Activated T-helper 1 cell treated with anti-CD3 and anti-CD28 coated beads, Interleukin-2, amount 50 U/mL, for 16 hours (primary cell): ENCODE data around the gene NUP50.

ENCODE experiments used
- DNase-seq, 2 donors: peaks; one replicate each; pipeline ENCODE4 v3.0.0-alpha.2; 2020; ENCODE audit warnings: low read depth in 1 of 2, low spot score in 1 of 2

Gene NUP50

GRCh38 chr22:45163451-45164269, at the start of gene NUP50:
TSS of gene NUP50 (plus strand) at chr22:45163925. CDS start at chr22:45168178, 4,253 bp downstream.
- peak; percentile 86 to 96 for DNase-seq

- no peak for DNase-seq
Observed at GRCh38 chr22:45120440-45120839, 43.3 kb upstream of the NUP50 start.

GRCh38 chr22:45120931-45121330, 42.8 kb upstream of the NUP50 start:
- DNase-seq, result no peak

DNA sequence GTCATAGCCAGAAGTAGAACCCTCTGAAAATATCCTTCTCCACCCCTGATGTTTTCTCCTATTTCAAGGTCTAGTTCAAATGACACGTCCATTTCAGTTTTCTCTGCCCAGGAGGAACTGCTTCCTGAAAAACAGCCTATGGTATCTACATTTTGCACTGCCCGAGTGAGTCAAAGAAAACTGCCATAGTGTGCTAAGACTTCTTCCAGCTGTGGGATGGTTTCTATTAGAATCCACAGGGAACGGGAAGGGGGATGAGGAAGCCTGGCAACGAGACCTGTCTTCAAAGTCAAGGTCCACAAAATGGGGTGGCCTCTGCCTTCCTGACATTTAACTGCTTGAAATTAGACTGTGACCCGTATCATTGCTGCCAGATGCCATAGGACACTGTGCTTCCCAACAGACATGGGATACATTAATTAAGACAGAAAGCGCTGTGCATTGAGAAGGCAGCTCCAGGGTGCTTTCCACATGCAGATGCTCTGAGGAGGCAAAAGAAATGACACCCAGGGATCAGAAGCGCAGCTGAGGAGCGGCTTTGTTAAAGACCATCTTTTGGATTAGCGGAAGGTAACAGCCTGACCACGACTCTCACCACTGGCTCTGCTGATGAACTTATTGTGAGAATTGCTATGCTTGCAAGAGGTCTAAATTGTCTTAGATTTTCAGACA, 39.4 kb upstream of the NUP50 start:
- DNase-seq, result no peak

DNA sequence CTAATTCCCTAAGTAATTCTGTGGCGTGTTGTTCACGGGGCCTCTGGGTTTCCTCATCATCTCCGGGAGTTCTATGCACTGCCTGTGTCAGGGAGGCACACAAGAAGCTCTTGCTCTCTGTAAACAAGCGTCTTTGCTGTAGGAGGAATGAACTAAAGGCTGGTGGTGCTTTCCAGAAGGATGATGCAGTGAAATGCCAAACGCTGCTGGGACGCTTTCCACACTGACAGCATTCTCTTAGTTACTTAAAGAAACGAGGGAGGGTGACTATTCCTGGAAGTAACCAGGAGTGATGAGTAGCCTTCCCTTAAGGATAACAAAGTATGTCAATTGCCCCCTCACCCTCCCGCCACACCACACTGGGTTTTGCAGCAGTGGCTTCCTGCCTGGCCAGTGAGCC, 38.5 kb upstream of the NUP50 start:
- no peak for DNase-seq

- no peak for DNase-seq
Observed at GRCh38 chr22:45127866-45128265, 35.9 kb upstream of the NUP50 start.

DNA sequence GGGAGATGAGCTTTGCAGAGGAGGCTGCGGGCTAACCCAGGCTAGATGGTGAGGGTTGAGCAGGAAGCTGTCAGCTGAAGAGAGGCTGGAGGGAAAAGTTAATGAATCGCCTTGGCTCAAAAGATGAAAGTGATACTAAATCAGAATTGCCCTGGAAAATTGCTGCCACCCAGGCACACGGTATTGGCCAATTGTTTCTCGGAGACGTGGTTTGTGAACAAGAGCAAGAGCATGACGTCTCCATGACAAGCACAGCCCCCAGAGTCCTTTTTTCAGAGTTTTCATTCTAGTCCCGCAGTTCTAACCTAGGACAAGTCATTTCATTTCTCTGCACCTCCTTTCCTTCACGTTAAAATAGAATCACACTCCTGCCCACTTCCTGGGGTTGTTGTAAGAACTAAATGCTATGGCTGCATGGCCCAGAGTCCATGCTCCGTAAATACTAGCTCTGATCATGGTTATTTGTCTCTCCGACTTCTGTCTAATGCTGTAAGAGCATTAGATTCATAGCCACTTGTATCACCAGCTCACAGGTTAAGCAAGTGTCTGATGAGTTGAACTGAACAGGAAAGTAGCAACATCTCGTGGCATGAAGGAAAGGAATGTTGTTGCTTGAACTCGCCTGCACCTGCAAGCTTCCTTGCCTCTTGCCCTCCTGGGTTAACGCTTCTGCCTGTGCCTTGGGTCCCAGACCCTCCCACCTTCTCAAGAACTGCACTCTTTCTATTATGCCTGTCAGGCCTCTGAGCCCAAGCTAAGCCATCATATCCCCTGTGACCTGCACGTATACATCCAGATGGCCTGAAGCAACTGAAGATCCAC, 33.8 kb upstream of the NUP50 start:
- DNase-seq, result no peak

DNA sequence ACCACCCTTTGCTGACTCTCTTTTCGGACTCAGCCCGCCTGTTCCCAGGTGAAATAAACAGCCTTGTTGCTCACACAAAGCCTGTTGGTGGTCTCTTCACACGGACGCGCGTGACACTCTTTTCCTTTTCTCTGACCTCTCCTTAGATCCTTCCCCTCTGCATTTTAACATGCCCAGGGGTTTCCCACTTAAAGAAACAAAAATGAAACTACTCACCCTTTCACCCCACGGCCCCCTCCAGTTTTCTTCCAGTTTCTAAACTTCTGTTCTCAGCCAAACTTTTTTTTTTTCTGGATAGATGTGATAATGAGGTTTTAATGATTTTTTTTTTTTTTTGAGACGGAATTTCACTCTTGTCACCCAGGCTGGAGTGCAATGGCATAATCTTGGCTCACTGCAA, 32.8 kb upstream of the NUP50 start:
- DNase-seq, result no peak

DNA sequence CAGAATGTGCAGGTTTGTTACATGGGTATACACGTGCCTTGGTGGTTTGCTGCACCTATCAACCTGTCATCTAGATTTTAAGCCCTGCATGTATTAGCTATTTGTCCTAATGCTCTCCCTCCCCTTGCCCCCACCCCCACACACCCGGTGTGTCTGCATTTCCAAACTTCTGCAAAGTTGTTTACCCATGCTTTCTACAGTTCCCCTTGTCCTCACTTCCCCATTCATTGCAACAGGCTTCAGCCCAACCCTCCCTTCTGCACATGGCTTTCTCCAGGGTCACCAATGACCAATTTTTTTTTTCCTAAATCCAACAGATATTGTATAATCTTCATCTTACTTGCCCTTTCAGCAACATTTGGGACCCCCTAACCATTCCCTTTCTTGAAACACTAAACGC, 32.0 kb upstream of the NUP50 start:
- no peak for DNase-seq

DNA sequence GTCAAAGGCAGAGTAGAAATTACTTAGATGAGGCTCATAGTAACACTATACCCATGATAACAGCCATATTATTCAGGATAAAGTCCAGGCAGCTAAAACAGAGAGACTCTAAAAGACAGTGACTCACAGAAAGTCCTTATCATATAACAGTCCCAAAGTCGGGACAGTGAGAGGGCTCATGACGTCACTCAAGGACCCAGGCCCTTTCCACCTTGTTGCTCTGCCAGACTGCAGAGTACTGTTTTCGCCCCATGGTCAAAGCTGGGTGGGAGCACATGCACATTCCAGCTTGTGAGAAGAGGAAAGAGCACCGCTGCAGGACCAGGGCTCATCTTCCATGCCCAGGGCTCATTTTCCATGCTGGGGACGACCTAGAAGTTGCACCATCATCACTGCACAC, 29.4 kb upstream of the NUP50 start:
- DNase-seq, result no peak

GRCh38 chr22:45136594-45136993, 27.1 kb upstream of the NUP50 start:
- no peak for DNase-seq

DNA sequence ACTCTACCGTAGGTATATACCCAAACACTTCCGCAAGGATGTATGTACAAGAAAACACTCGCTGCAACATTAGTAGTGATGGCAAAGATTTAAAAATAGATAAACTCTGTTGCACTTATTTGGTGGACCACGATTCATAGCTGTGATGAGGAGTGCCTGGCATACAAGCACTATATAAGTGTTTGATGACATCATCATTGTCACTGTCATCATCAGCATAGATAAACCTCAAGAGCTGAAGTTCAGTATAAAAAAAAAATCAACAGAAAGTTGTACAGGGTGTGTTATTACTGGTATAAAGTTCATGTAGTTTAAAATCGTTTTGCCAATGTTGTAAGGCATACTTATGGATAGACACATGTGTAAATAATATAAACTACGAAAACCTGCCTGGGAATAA, 24.0 kb upstream of the NUP50 start:
- DNase-seq, result no peak

- DNase-seq, result no peak
Observed at GRCh38 chr22:45142376-45142775, 21.3 kb upstream of the NUP50 start.

DNA sequence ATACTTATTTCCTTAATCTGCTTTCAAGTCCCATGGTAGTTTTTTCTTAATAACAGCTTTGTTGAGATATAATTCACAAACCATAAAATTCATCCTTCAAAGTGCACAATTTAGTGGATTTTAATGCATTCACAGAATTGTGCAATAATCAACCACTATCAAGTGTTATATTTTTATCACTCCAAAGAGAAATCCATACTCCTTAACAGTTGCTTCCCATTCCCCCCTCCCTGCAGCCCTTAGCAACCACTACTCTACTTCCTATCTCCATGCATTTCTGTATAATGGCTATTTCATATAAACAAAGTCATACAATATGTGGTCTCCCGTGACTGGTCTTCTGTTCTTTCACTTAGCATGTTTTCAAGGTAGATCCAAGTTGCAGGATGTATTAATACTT, 18.8 kb upstream of the NUP50 start:
- DNase-seq, result no peak

GRCh38 chr22:45149671-45150070, 14.1 kb upstream of the NUP50 start:
- DNase-seq, result no peak

DNA sequence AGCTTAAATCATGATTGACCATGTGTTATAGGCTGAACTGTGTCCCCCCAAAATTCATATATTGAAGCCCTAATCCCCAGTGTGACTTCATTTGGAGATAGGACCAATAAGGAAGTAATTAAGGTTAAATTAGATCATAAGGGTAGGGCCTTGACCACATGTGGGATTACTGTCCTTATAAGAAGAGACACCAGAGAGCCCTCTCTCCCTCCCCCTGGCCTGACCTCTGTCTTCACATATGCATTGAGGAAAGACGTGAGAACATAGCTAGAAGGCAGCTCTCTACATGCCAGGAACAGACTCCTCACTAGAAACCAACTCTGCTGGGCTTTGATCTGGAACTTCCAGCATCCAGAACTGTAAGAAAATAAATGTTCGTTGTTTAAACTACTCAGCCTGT, 13.6 kb upstream of the NUP50 start:
- no peak for DNase-seq

- no peak for DNase-seq
Observed at GRCh38 chr22:45151503-45151902, 12.2 kb upstream of the NUP50 start.

DNA sequence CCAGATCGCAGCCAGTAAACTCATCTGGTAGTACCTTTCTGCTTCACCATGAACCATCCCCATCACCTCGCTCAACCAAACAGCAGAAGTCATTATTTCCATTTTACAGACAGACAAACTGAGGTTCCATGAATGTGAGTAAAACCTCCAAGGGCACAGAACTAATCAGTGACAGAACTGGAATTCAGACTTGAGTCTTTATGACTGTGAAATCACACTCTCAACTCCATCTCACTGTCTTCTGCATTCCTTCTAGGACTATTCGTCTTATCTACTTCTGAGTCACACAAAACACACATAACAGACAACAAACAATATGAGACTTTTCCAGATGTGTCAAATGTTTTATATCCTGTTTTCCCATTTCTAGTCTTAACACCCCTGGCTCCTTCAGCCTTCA, 9.3 kb upstream of the NUP50 start:
- DNase-seq, result no peak

DNA sequence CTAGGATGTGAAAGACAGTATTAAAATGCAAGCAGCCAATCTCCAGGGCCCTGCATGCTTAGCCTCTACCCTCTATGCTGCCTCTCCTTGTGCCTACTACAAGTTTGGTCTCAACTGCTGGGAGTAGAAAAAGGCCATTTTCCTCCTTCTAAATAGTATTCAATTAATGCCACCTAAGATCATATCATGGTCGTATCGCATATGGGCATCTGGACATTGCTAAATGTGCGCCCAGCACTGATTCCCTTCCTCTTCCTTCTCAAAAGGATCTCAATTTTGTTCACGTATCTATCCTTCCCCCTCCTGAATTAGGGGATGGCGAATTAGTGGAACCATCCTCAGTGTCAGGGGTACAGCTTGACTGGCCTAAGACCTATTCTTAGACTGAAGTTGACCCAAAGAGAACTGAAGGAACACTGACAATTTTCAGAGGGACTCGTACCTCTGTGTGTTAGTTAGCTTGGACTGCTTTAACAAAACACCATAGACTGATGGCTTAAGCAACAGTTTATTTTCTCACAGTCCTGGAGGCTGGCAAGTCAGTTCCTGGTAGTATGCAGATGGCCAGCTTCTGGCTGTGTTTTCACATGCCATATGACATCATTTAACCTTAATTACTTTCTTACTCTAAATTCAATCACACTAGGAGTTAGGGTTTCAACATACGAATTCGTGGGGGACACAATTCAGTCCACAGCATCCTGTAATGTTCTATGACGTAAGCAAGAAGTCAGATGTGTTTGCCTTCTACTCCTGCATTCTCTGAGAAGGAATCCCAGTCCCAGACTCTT, 8.5 kb upstream of the NUP50 start:
- DNase-seq, result no peak

GRCh38 chr22:45157907-45158306, 5.8 kb upstream of the NUP50 start:
- DNase-seq, result no peak
